ENCODE data around the gene PHC1. TPM values are rescaled to one million over a fixed set of nuclear protein-coding genes. Genes with fewer than 3 reads are reported as not detected.
A peak's percentile ranks its signal among the peaks of the same experiment; 100 is the strongest.

Gene PHC1
- total RNA-seq, 4 donors from 2014 or later = 22.7 to 52.0 (median 42.1) TPM

DNA sequence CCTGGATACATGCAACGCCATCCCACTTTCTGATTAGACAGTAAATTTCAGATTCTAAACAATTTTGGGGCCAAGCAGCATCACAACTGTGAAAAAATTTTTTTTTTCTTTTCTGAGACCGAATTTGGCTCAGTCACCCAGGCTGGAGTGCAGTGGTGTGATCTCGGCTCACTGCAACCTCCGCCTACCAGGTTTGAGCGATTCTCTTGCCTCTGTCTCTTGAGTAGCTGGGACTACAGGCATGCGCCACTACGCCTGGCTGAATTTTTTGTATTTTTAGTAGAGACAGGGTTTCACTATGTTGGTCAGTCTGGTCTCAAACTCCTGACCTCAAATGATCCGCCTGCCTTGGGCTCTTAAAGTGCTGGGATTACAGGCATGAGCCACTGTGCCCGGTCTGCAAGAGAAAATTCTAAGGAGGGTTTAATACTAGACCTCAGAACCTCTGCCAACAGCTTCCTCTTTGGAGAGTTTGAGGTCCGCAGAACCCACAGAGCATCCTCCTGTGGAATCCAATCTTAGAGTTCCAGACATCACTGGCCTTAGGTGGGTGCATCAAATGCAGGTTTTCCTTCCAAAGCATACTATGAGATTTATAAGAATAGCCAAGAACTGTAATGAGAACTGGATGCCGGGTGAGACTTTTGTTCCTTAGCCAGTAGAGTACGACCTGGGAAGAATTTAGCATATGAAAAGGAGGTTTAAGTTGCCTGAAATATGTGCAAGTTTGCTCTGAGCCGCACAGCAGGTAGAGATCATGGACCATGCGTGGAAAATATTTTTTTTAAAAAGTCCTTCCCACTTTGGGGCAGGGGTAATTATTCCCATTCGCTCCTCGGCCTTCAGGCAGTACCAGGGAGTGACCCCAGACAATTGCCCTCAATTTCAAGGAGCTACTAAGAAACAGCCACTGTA lies 7.8 kb upstream of the PHC1 start:
- no peak for ATAC-seq
- TF ChIP-seq, protein P1, sequence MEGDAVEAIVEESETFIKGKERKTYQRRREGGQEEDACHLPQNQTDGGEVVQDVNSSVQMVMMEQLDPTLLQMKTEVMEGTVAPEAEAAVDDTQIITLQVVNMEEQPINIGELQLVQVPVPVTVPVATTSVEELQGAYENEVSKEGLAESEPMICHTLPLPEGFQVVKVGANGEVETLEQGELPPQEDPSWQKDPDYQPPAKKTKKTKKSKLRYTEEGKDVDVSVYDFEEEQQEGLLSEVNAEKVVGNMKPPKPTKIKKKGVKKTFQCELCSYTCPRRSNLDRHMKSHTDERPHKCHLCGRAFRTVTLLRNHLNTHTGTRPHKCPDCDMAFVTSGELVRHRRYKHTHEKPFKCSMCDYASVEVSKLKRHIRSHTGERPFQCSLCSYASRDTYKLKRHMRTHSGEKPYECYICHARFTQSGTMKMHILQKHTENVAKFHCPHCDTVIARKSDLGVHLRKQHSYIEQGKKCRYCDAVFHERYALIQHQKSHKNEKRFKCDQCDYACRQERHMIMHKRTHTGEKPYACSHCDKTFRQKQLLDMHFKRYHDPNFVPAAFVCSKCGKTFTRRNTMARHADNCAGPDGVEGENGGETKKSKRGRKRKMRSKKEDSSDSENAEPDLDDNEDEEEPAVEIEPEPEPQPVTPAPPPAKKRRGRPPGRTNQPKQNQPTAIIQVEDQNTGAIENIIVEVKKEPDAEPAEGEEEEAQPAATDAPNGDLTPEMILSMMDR (IDR thresholded peaks at IDR 0.05) = no peak
- TF ChIP-seq EP300 (IDR thresholded peaks at IDR 0.05) (no peak), POLR2AphosphoS5 (IDR thresholded peaks at IDR 0.05) (no peak), POLR2A (IDR thresholded peaks at IDR 0.05) (no peak)
- no peak overlapping the region for H3K4me3 ChIP-seq
- H3K9me3 ChIP-seq = no peaks in the 10 kb centered on the region
- H3K4me1 ChIP-seq = peaks cover 0 to 7% (median 2%) of the 10 kb centered on the region in 3 donors
- WGBS, 2 donors (ENCODE audit: low coverage in 1 of 2) = 82 to 91% methylated on average over 7 to 15 of the region's 16 CpGs
- no peaks in the 10 kb centered on the region for H3K36me3 ChIP-seq
- peak overlapping the region in 2 of 4 donors; percentile 19 to 47 for H3K27ac ChIP-seq
- no peaks in the 10 kb centered on the region for H3K27me3 ChIP-seq

- TF ChIP-seq, protein P1 (IDR thresholded peaks at IDR 0.05) = no peak
- no peak for TF ChIP-seq POLR2A (IDR thresholded peaks at IDR 0.05)
- TF ChIP-seq POLR2AphosphoS5 (IDR thresholded peaks at IDR 0.05) = no peak
- no peak for TF ChIP-seq EP300 (IDR thresholded peaks at IDR 0.05)
- no peaks in the 10 kb centered on the region for H3K9me3 ChIP-seq
- peak overlapping the region in 1 of 4 donors; percentile 39 for H3K27ac ChIP-seq
- 71 to 85% methylated on average over 1 to 3 of the region's 3 CpGs for WGBS, 2 donors (ENCODE audit: low coverage in 1 of 2)
- H3K36me3 ChIP-seq = no peaks in the 10 kb centered on the region
- H3K4me3 ChIP-seq = no peak overlapping the region
- H3K4me1 ChIP-seq = peaks cover 0 to 8% (median 3%) of the 10 kb centered on the region in 3 donors
- ATAC-seq = no peak
- no peaks in the 10 kb centered on the region for H3K27me3 ChIP-seq
Observed at GRCh38 chr12:8907513-8907912, 6.8 kb upstream of the PHC1 start.

DNA sequence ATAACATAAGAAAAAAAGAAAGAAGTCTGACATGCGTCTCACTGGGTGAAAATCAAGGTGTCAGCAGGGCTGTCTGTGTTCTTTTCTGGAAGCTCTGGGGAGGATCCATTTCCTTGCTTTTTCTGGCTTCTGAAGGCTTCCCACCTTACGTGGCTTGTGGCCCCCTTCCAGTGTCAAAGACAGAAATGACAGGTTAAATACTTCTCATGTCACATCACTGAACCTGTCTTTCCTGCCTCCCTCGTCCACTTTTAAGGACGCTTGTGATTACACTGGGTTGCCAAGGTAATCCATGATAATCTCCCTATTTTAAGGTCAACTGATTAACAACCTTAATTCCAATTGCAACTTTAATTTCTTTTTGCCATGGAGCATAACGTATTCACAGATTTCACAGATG lies 4.6 kb upstream of the PHC1 start:
- H3K27ac ChIP-seq = no peak overlapping the region
- WGBS, 2 donors (ENCODE audit: low coverage in 1 of 2) = 79 to 90% methylated on average over 5 of the region's 5 CpGs
- H3K27me3 ChIP-seq = no peaks in the 10 kb centered on the region
- no peaks in the 10 kb centered on the region for H3K9me3 ChIP-seq
- H3K4me1 ChIP-seq = peaks cover 6 to 23% (median 10%) of the 10 kb centered on the region in 3 donors
- no peak overlapping the region for H3K4me3 ChIP-seq
- no peak for TF ChIP-seq EP300 (IDR thresholded peaks at IDR 0.05)
- no peak for TF ChIP-seq POLR2A (IDR thresholded peaks at IDR 0.05)
- TF ChIP-seq, protein P1 (IDR thresholded peaks at IDR 0.05) = no peak
- TF ChIP-seq POLR2AphosphoS5 (IDR thresholded peaks at IDR 0.05) = no peak
- ATAC-seq = no peak
- H3K36me3 ChIP-seq = no peaks in the 10 kb centered on the region

GRCh38 chr12:8911606-8912268 lies 2.6 kb upstream of the PHC1 start:
- Histone ChIP-seq H3K4me3 (no peak overlapping the region), H3K9me3 (no peaks in the 10 kb centered on the region), H3K27ac (peak overlapping the region in 1 of 4 donors; percentile 15), H3K36me3 (no peaks in the 10 kb centered on the region), H3K4me1 (peaks cover 8 to 36% (median 9%) of the 10 kb centered on the region in 3 donors), H3K27me3 (no peaks in the 10 kb centered on the region)
- 53 to 66% methylated on average over 3 of the region's 3 CpGs for WGBS, 2 donors (ENCODE audit: low coverage in 1 of 2)
- no peak for ATAC-seq
- no peak for TF ChIP-seq POLR2AphosphoS5 (IDR thresholded peaks at IDR 0.05)
- TF ChIP-seq, protein P1 (IDR thresholded peaks at IDR 0.05) = no peak
- TF ChIP-seq POLR2A (IDR thresholded peaks at IDR 0.05) = no peak
- no peak for TF ChIP-seq EP300 (IDR thresholded peaks at IDR 0.05)
